Parathyroid adenoma (tissue), 2 donors: ENCODE results near the gene STX4.

Experiments
- H2AFZ ChIP-seq: fragments of 300-600 bp; sonication (generic); one replicate; pipeline ENCODE4 v1.7.0; 2017; ENCODE audit warnings: antibody characterized with exemption, mild to moderate bottlenecking
- H3K27ac ChIP-seq: fragments of 300-600 bp; sonication (generic); one replicate; pipeline ENCODE4 v1.7.0; 2017
- H3K27me3 ChIP-seq: fragments of 300-600 bp; sonication (generic); one replicate; pipeline ENCODE4 v1.7.0; 2017; ENCODE audit warnings: low read length; ENCODE audit not compliant: control insufficient read depth, insufficient read depth
- H3K36me3 ChIP-seq: fragments of 300-600 bp; sonication (generic); one replicate; pipeline ENCODE4 v1.7.0; 2017; ENCODE audit warnings: low read length; ENCODE audit not compliant: control insufficient read depth, insufficient read depth
- H3K4me1 ChIP-seq: fragments of 300-600 bp; sonication (generic); one replicate; pipeline ENCODE4 v1.7.0; 2017; ENCODE audit warnings: control low read depth
- H3K4me2 ChIP-seq: fragments of 300-600 bp; sonication (generic); one replicate; pipeline ENCODE4 v1.7.0; 2017; ENCODE audit warnings: low read length
- H3K4me3 ChIP-seq: fragments of 300-600 bp; sonication (generic); one replicate; pipeline ENCODE4 v1.7.0; 2017; ENCODE audit warnings: low read depth, low read length
- H3K79me2 ChIP-seq: fragments of 300-600 bp; sonication (generic); one replicate; pipeline ENCODE4 v1.7.0; 2017; ENCODE audit warnings: control low read depth
- H3K9ac ChIP-seq: fragments of 300-600 bp; sonication (generic); one replicate; pipeline ENCODE4 v1.7.0; 2017; ENCODE audit warnings: mild to moderate bottlenecking
- H3K9me3 ChIP-seq: fragments of 300-600 bp; sonication (generic); one replicate; pipeline ENCODE4 v1.7.0; 2017; ENCODE audit warnings: low read length; ENCODE audit not compliant: control insufficient read depth
- TF ChIP-seq, protein P1 (sequence below): fragments of 300-600 bp; sonication (generic); IDR thresholded peaks from one replicate; pipeline ENCODE4 v1.7.0; 2017; ENCODE audit warnings: antibody characterized with exemption, mild to moderate bottlenecking
- donor health status: primary hyperparathyroidism.

Gene STX4

GRCh38 chr16:31083081-31083480 is 49.7 kb downstream of the STX4 start:
- TF ChIP-seq, protein P1, sequence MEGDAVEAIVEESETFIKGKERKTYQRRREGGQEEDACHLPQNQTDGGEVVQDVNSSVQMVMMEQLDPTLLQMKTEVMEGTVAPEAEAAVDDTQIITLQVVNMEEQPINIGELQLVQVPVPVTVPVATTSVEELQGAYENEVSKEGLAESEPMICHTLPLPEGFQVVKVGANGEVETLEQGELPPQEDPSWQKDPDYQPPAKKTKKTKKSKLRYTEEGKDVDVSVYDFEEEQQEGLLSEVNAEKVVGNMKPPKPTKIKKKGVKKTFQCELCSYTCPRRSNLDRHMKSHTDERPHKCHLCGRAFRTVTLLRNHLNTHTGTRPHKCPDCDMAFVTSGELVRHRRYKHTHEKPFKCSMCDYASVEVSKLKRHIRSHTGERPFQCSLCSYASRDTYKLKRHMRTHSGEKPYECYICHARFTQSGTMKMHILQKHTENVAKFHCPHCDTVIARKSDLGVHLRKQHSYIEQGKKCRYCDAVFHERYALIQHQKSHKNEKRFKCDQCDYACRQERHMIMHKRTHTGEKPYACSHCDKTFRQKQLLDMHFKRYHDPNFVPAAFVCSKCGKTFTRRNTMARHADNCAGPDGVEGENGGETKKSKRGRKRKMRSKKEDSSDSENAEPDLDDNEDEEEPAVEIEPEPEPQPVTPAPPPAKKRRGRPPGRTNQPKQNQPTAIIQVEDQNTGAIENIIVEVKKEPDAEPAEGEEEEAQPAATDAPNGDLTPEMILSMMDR: no peak
- Histone ChIP-seq H3K4me2 (no peak overlapping the region), H3K4me1 (no peaks in the 10 kb centered on the region), H3K79me2 (peaks cover 19% of the 10 kb centered on the region), H3K9ac (no peak overlapping the region), H2AFZ (no peak overlapping the region), H3K27ac (no peak overlapping the region), H3K9me3 (no peaks in the 10 kb centered on the region), H3K4me3 (no peak overlapping the region), H3K27me3 (no peaks in the 10 kb centered on the region), H3K36me3 (no peaks in the 10 kb centered on the region)

- no peak overlapping the region for H2AFZ ChIP-seq
- no peaks in the 10 kb centered on the region for H3K9me3 ChIP-seq
- H3K36me3 ChIP-seq: no peaks in the 10 kb centered on the region
- H3K27ac ChIP-seq: no peak overlapping the region
- no peaks in the 10 kb centered on the region for H3K4me1 ChIP-seq
- no peak overlapping the region for H3K4me3 ChIP-seq
- peaks cover 18% of the 10 kb centered on the region for H3K79me2 ChIP-seq
- no peaks in the 10 kb centered on the region for H3K27me3 ChIP-seq
- no peak overlapping the region for H3K4me2 ChIP-seq
- TF ChIP-seq, protein P1: no peak
- no peak overlapping the region for H3K9ac ChIP-seq
Observed at GRCh38 chr16:31083556-31083955, 50.2 kb downstream of the STX4 start.

GRCh38 chr16:31083981-31084380 is 50.6 kb downstream of the STX4 start:
- Histone ChIP-seq H3K4me1 (no peaks in the 10 kb centered on the region), H3K27ac (no peak overlapping the region), H3K4me2 (no peak overlapping the region), H3K9me3 (no peaks in the 10 kb centered on the region), H3K36me3 (no peaks in the 10 kb centered on the region), H3K4me3 (no peak overlapping the region), H2AFZ (no peak overlapping the region), H3K27me3 (no peaks in the 10 kb centered on the region), H3K79me2 (peaks cover 15% of the 10 kb centered on the region), H3K9ac (no peak overlapping the region)
- TF ChIP-seq, protein P1: no peak

- H3K27me3 ChIP-seq: no peaks in the 10 kb centered on the region
- H3K79me2 ChIP-seq: peaks cover 13% of the 10 kb centered on the region
- H3K4me3 ChIP-seq: no peak overlapping the region
- no peak overlapping the region for H3K4me2 ChIP-seq
- no peaks in the 10 kb centered on the region for H3K36me3 ChIP-seq
- H3K4me1 ChIP-seq: no peaks in the 10 kb centered on the region
- no peak overlapping the region for H3K27ac ChIP-seq
- no peak overlapping the region for H3K9ac ChIP-seq
- no peak overlapping the region for H2AFZ ChIP-seq
- TF ChIP-seq, protein P1: no peak
- no peaks in the 10 kb centered on the region for H3K9me3 ChIP-seq
Observed at GRCh38 chr16:31084584-31085302, 51.4 kb downstream of the STX4 start.

- Histone ChIP-seq H3K27me3 (no peaks in the 10 kb centered on the region), H3K27ac (no peak overlapping the region), H3K4me2 (no peak overlapping the region), H3K36me3 (no peaks in the 10 kb centered on the region), H2AFZ (no peak overlapping the region), H3K9me3 (no peaks in the 10 kb centered on the region), H3K4me3 (no peak overlapping the region), H3K4me1 (no peaks in the 10 kb centered on the region), H3K79me2 (peaks cover 11% of the 10 kb centered on the region), H3K9ac (no peak overlapping the region)
- TF ChIP-seq, protein P1: no peak
Observed at GRCh38 chr16:31085411-31085810, 52.1 kb downstream of the STX4 start.
